ENCODE measurements around the gene TM2D3.

DNA sequence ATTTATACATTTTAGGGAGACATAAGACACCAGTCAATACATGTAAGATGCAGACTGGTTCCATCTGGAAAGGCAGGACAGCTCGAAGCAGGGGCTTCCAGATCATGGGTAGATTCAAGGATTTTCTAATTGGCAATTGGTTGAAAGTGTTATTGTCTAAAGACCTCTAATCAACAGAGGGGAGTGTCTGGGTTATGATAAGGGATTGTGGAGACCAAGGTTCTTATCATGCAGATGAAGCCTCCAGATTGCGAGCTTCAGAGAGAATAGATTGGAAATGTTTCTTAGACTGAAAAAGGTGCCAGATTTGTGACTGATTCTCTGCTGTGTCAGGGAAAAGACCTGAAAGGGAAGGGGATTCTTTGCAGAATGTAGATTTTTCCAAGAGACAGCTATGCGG, 15.1 kb downstream of the TM2D3 start:
- no peak for TF ChIP-seq POLR2A (IDR thresholded peaks at IDR 0.05)
- TF ChIP-seq, protein P1, sequence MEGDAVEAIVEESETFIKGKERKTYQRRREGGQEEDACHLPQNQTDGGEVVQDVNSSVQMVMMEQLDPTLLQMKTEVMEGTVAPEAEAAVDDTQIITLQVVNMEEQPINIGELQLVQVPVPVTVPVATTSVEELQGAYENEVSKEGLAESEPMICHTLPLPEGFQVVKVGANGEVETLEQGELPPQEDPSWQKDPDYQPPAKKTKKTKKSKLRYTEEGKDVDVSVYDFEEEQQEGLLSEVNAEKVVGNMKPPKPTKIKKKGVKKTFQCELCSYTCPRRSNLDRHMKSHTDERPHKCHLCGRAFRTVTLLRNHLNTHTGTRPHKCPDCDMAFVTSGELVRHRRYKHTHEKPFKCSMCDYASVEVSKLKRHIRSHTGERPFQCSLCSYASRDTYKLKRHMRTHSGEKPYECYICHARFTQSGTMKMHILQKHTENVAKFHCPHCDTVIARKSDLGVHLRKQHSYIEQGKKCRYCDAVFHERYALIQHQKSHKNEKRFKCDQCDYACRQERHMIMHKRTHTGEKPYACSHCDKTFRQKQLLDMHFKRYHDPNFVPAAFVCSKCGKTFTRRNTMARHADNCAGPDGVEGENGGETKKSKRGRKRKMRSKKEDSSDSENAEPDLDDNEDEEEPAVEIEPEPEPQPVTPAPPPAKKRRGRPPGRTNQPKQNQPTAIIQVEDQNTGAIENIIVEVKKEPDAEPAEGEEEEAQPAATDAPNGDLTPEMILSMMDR (IDR thresholded peaks at IDR 0.05), result no peak
